Keratinocyte (primary cell): ENCODE measurements around the gene CBX8. TPM values are rescaled to one million over a fixed set of nuclear protein-coding genes. Genes with fewer than 3 reads are reported as not detected.

Source experiments
- DNase-seq: peaks from one replicate; pipeline ENCODE4 v3.0.0-alpha.2; 2011; ENCODE audit warnings: low read depth, missing footprints, low spot score
- FAIRE-seq: peaks from 2 replicates; lab custom pipeline; 2011; peaks lifted over from hg19 to GRCh38; lab: Jason Lieb, UNC
- H2AFZ ChIP-seq: 2 replicates; pipeline ENCODE4 v1.6.0; 2012; ENCODE audit warnings: low read length, control low read depth, inconsistent platforms; ENCODE audit not compliant: control insufficient read depth
- H3K27ac ChIP-seq: 2 replicates; pipeline ENCODE4 v1.5.1; 2011; ENCODE audit warnings: low read length; ENCODE audit not compliant: control insufficient read depth, insufficient read depth
- H3K27me3 ChIP-seq: 3 replicates; pipeline ENCODE4 v1.6.0; 2011; ENCODE audit warnings: low read length; ENCODE audit not compliant: control insufficient read depth, insufficient read depth; ENCODE audit errors: extremely low read depth
- H3K36me3 ChIP-seq, 2 experiments: 2 replicates in 1 of 2; 3 replicates in 1 of 2; pipeline ENCODE4 v1.5.1; 2011; ENCODE audit warnings: low read length in 2 of 2, mild to moderate bottlenecking in 1 of 2; ENCODE audit not compliant: control insufficient read depth in 2 of 2, insufficient read depth in 2 of 2; ENCODE audit errors: extremely low read depth in 1 of 2
- H3K4me1 ChIP-seq: 3 replicates; pipeline ENCODE4 v1.5.1; 2011; ENCODE audit warnings: low read length; ENCODE audit not compliant: control insufficient read depth, insufficient read depth; ENCODE audit errors: extremely low read depth
- H3K4me2 ChIP-seq: 3 replicates; pipeline ENCODE4 v1.6.0; 2011; ENCODE audit warnings: low read depth, low read length; ENCODE audit not compliant: control insufficient read depth, insufficient read depth; ENCODE audit errors: extremely low read depth
- H3K4me3 ChIP-seq, 3 experiments: fragments of 200-600 bp in 1 of 3; sonication (generic) in 1 of 3; 2 replicates in 2 of 3; 3 replicates in 1 of 3; pipeline ENCODE4 v1.5.1; 2011 to 2016; ENCODE audit warnings: low read length in 3 of 3, mild to moderate bottlenecking in 3 of 3, control low read depth in 2 of 3, inconsistent platforms in 1 of 3, low read depth in 1 of 3, mixed read lengths in 1 of 3, mixed run types in 1 of 3, moderate library complexity in 1 of 3; ENCODE audit not compliant: control insufficient read depth in 2 of 3, insufficient read depth in 2 of 3; ENCODE audit errors: extremely low read depth in 1 of 3
- H3K79me2 ChIP-seq: 2 replicates; pipeline ENCODE4 v1.6.0; 2012; ENCODE audit warnings: low read length; ENCODE audit not compliant: control insufficient read depth, insufficient read depth
- H3K9ac ChIP-seq: 3 replicates; pipeline ENCODE4 v1.6.0; 2011; ENCODE audit warnings: low read length; ENCODE audit not compliant: control insufficient read depth, insufficient read depth; ENCODE audit errors: extremely low read depth
- H3K9me1 ChIP-seq: 3 replicates; pipeline ENCODE4 v1.6.0; 2011; ENCODE audit warnings: low read length; ENCODE audit not compliant: control insufficient read depth, insufficient read depth; ENCODE audit errors: extremely low read depth
- H3K9me3 ChIP-seq: 2 replicates; pipeline ENCODE4 v1.5.1; 2012; ENCODE audit warnings: low read depth, low read length; ENCODE audit not compliant: control insufficient read depth
- H4K20me1 ChIP-seq: 3 replicates; pipeline ENCODE4 v1.6.0; 2011; ENCODE audit warnings: low read length; ENCODE audit not compliant: control insufficient read depth, insufficient read depth; ENCODE audit errors: extremely low read depth
- EZH2 ChIP-seq: IDR thresholded peaks from one replicate; pipeline ENCODE4 v1.6.1; 2012; ENCODE audit warnings: inconsistent platforms, mild to moderate bottlenecking, low read length, moderate library complexity
- dilution Hi-C: fragments of 300-500 bp; cut with MboI; formaldehyde crosslinking; loops from one replicate; pipeline ENCODE4 v1.7.0; 2020; ENCODE audit warnings: low sequenced_read_pairs; ENCODE audit not compliant: extremely low pct_ligation_motif_present
- polyA plus RNA-seq, 5 experiments: library from polyadenylated mRNA; depleted of rRNA in 3 of 5; stranded (reverse) in 3 of 5; stranded (forward) in 1 of 5; unstranded in 1 of 5; fragments of >200 nt; gene quantifications; 1 replicate in 1 of 5; 2 replicates in 3 of 5; 3 replicates in 1 of 5; pipeline versions ENCODE4 v1.2.1 to v1.2.3, GENCODE V29; 2011 to 2012; ENCODE audit warnings: missing spikeins in 2 of 5, low read depth in 1 of 5, low replicate concordance in 1 of 5
- TF ChIP-seq, protein P1 (sequence below), 3 experiments: IDR thresholded peaks in 1 of 3; conservative IDR thresholded peaks in 1 of 3; optimal IDR thresholded peaks in 1 of 3; 2 replicates in 2 of 3; 3 replicates in 1 of 3; pipeline versions ENCODE3 to v1.5.1; 2011; ENCODE audit warnings: low read length in 3 of 3, mild to moderate bottlenecking in 3 of 3, moderate library complexity in 2 of 3, control low read depth in 1 of 3, inconsistent platforms in 1 of 3; ENCODE audit not compliant: insufficient read depth in 2 of 3; ENCODE audit errors: extremely low read depth in 1 of 3

CBX8 gene
- polyA plus RNA-seq, 1 donor (not counting 4 experiments of a cell fraction or from before 2014, with no cell fraction given) = 0.49 TPM

DNA sequence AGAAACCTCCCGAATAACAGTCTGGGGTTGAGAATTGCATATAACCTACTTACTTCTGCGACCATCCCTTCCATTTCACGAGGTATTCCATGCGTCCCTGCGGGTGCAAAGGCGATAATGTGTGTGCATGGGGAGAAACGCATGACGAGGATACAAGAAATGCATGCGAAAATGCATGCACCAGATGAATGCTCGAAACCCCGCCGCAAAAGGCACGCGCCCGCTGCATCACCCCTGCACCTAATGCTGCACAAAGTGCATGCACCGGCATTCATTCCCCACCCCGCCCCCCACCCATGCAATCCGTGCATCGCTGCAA is 474 bp downstream of the CBX8 start:
- H3K9me3 ChIP-seq = no peaks in the 10 kb centered on the region
- H3K9ac ChIP-seq = peak overlapping the region; percentile 78
- dilution Hi-C loops = no loop called here
- H3K27me3 ChIP-seq = peaks cover 63% of the 10 kb centered on the region
- H3K4me2 ChIP-seq = peak overlapping the region; percentile 88
- peak overlapping the region; percentile 73 to 82 (median 75) for H3K4me3 ChIP-seq
- TF ChIP-seq EZH2 = no peak
- TF ChIP-seq, protein P1, sequence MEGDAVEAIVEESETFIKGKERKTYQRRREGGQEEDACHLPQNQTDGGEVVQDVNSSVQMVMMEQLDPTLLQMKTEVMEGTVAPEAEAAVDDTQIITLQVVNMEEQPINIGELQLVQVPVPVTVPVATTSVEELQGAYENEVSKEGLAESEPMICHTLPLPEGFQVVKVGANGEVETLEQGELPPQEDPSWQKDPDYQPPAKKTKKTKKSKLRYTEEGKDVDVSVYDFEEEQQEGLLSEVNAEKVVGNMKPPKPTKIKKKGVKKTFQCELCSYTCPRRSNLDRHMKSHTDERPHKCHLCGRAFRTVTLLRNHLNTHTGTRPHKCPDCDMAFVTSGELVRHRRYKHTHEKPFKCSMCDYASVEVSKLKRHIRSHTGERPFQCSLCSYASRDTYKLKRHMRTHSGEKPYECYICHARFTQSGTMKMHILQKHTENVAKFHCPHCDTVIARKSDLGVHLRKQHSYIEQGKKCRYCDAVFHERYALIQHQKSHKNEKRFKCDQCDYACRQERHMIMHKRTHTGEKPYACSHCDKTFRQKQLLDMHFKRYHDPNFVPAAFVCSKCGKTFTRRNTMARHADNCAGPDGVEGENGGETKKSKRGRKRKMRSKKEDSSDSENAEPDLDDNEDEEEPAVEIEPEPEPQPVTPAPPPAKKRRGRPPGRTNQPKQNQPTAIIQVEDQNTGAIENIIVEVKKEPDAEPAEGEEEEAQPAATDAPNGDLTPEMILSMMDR (optimal IDR thresholded peaks at IDR 0.05 in 1 of 3, IDR thresholded peaks at IDR 0.05 in 1 of 3, conservative IDR thresholded peaks at IDR 0.05 in 1 of 3; ENCODE audit: extremely low read depth in 1 of 3, insufficient read depth in 2 of 3, low read length in 3 of 3) = no peak
- peaks cover 44% of the 10 kb centered on the region for H3K4me1 ChIP-seq
- no peak for DNase-seq
- H2AFZ ChIP-seq = peak overlapping the region; percentile 28
- H3K9me1 ChIP-seq = no peaks in the 10 kb centered on the region
- H3K79me2 ChIP-seq = no peaks in the 10 kb centered on the region
- FAIRE-seq = no peak
- H4K20me1 ChIP-seq = no peaks in the 10 kb centered on the region
- peaks cover 6 to 8% of the 10 kb centered on the region in 2 experiments for H3K36me3 ChIP-seq
- H3K27ac ChIP-seq = no peak overlapping the region

DNA sequence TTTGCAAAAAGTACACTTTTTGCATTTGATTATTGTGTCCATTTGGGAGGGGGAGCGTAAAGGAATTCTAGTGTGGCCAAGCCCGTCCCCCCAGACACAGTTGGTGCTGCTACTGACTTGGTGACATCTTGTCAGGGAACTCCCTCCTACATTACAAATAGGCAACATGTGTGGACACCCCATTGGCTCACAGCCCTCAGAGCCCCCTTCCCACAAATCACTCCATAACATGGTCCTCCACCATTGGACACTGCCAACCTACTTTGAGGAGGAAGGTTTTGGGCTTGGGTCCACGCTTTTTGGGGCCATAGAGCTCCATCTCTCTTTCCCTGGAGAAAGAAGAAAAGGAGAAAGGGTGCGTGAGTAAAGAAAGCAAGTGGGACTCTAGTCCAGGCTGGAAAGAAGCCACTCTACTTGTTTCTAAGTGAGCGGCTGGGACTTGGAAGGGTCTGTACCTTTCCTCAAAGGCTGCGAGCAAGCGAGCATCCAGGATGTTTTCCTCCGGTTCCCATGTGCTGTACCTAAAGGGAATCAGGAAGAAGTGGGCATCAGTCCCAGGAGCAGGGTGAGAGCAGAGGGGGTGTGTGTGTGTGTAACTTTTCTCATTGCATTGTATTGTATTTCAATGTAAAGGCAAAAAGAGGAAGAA is 958 bp downstream of the CBX8 start:
- Histone ChIP-seq H3K9me3 (no peaks in the 10 kb centered on the region), H3K27me3 (peaks cover 63% of the 10 kb centered on the region), H3K9ac (peak overlapping the region; percentile 78), H4K20me1 (no peaks in the 10 kb centered on the region), H3K9me1 (no peaks in the 10 kb centered on the region), H3K4me3 (peak overlapping the region; percentile 73 to 82 (median 75)), H3K4me1 (peaks cover 41% of the 10 kb centered on the region), H3K79me2 (no peaks in the 10 kb centered on the region), H3K4me2 (peak overlapping the region; percentile 88), H3K36me3 (peaks cover 6 to 8% of the 10 kb centered on the region in 2 experiments), H2AFZ (no peak overlapping the region), H3K27ac (no peak overlapping the region)
- DNase-seq = no peak
- TF ChIP-seq, protein P1 (optimal IDR thresholded peaks at IDR 0.05 in 1 of 3, IDR thresholded peaks at IDR 0.05 in 1 of 3, conservative IDR thresholded peaks at IDR 0.05 in 1 of 3; ENCODE audit: extremely low read depth in 1 of 3, insufficient read depth in 2 of 3, low read length in 3 of 3) = no peak
- TF ChIP-seq EZH2 = no peak
- dilution Hi-C loops = no loop called here
- no peak for FAIRE-seq
